ENCODE measurements around the gene TLE3. TPM values are rescaled to one million over a fixed set of nuclear protein-coding genes. Genes with fewer than 3 reads are reported as not detected.

Gene TLE3
- total RNA-seq, 1 experiment from 2014 or later: 63.6 TPM

- Histone ChIP-seq H3K9ac (ENCODE audit: low read length) (no peak overlapping the region), H3K4me3 (ENCODE audit: low read length) (peak overlapping the region; percentile 96; the same call in 1 of the 2 replicates), H3K27me3 (ENCODE audit: low read length) (no peaks in the 10 kb centered on the region), H3K4me1 (ENCODE audit: low read length) (peaks cover 42% of the 10 kb centered on the region), H3K36me3 (ENCODE audit: insufficient read depth, low read length) (peaks cover 42% of the 10 kb centered on the region), H3K9me2 (replicated peaks; ENCODE audit: insufficient read depth, low read length) (no peaks in the 10 kb centered on the region), H4K20me1 (ENCODE audit: insufficient read depth, low read depth, low read length) (peaks cover 59% of the 10 kb centered on the region), H3K27ac (ENCODE audit: low read length) (no peak overlapping the region), H3K4me2 (ENCODE audit: low read depth, low read length, poor library complexity, severe bottlenecking) (peak overlapping the region; percentile 95), H3K79me2 (ENCODE audit: low read length) (0 out of 2 replicates have a peak, but pooled peaks cover 3% of the 10 kb centered on the region), H2AFZ (ENCODE audit: low read length) (no peak overlapping the region), H3K9me3 (ENCODE audit: low read length) (no peaks in the 10 kb centered on the region)
- DNase-seq: no peak
Observed at GRCh38 chr15:70094690-70095311, 2.9 kb downstream of the TLE3 start.

DNA sequence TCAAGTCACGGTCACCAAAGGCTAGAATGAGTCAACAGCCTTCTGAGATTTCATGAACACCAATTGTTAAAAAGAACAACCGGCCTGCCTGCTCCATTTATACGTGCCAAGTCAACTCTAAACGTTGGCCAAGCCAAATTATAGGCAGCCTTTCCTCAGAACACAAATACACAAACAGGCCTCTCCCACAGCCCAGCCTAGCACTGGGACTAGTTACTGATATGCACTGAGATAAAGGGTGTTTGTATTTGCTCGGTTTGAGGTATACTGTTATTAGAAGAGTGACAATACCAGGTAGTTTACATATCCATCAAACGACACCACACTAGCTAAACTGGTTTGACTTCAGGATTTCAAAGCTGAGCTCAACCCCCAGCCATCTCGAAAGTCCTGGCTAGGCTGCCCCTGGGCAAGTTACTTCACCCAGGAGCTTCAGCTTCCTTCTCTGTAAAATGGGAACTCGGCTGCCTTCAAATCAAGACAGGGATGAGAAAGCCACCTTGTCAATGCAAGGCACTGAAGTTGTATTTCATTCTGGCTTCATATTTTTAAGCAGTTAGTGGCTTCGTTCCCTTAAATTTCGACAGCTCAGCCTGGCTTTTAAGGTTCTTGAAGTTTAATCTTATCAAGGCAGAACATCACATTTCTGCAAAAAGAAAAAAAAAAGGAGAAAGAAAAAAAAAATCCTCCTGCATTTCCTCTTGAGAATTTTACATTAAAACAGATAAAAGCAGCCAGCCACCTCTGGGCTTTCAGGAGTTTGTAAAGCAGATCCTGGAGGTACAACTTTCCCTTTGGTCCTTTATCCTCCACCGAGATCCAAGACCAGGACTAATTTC is 4.0 kb downstream of the TLE3 start:
- Histone ChIP-seq H3K79me2 (ENCODE audit: low read length) (0 out of 2 replicates have a peak, but pooled peaks cover 3% of the 10 kb centered on the region), H3K9ac (ENCODE audit: low read length) (no peak overlapping the region), H3K4me3 (ENCODE audit: low read length) (no peak overlapping the region), H3K27ac (ENCODE audit: low read length) (no peak overlapping the region), H3K4me2 (ENCODE audit: low read depth, low read length, poor library complexity, severe bottlenecking) (no peak overlapping the region), H3K9me2 (replicated peaks; ENCODE audit: insufficient read depth, low read length) (no peaks in the 10 kb centered on the region), H3K27me3 (ENCODE audit: low read length) (no peaks in the 10 kb centered on the region), H3K9me3 (ENCODE audit: low read length) (no peaks in the 10 kb centered on the region), H3K4me1 (ENCODE audit: low read length) (peaks cover 34% of the 10 kb centered on the region), H4K20me1 (ENCODE audit: insufficient read depth, low read depth, low read length) (peaks cover 66% of the 10 kb centered on the region), H2AFZ (ENCODE audit: low read length) (no peak overlapping the region), H3K36me3 (ENCODE audit: insufficient read depth, low read length) (peaks cover 42% of the 10 kb centered on the region)
- DNase-seq: no peak

GRCh38 chr15:70093070-70093469 is 4.6 kb downstream of the TLE3 start:
- H3K9ac ChIP-seq (ENCODE audit: low read length): no peak overlapping the region
- no peaks in the 10 kb centered on the region for H3K27me3 ChIP-seq (ENCODE audit: low read length)
- peaks cover 42% of the 10 kb centered on the region for H3K36me3 ChIP-seq (ENCODE audit: insufficient read depth, low read length)
- H2AFZ ChIP-seq (ENCODE audit: low read length): no peak overlapping the region
- no peak overlapping the region for H3K27ac ChIP-seq (ENCODE audit: low read length)
- H3K4me1 ChIP-seq (ENCODE audit: low read length): peaks cover 28% of the 10 kb centered on the region
- 0 out of 2 replicates have a peak, but pooled peaks cover 3% of the 10 kb centered on the region for H3K79me2 ChIP-seq (ENCODE audit: low read length)
- H3K9me3 ChIP-seq (ENCODE audit: low read length): no peaks in the 10 kb centered on the region
- no peak overlapping the region for H3K4me3 ChIP-seq (ENCODE audit: low read length)
- no peaks in the 10 kb centered on the region for H3K9me2 ChIP-seq (replicated peaks; ENCODE audit: insufficient read depth, low read length)
- peaks cover 67% of the 10 kb centered on the region for H4K20me1 ChIP-seq (ENCODE audit: insufficient read depth, low read depth, low read length)
- DNase-seq: no peak
- no peak overlapping the region for H3K4me2 ChIP-seq (ENCODE audit: low read depth, low read length, poor library complexity, severe bottlenecking)

- Histone ChIP-seq H4K20me1 (ENCODE audit: insufficient read depth, low read depth, low read length) (peaks cover 72% of the 10 kb centered on the region), H3K9ac (ENCODE audit: low read length) (no peak overlapping the region), H3K4me2 (ENCODE audit: low read depth, low read length, poor library complexity, severe bottlenecking) (no peak overlapping the region), H3K4me3 (ENCODE audit: low read length) (no peak overlapping the region), H3K9me2 (replicated peaks; ENCODE audit: insufficient read depth, low read length) (no peaks in the 10 kb centered on the region), H3K27ac (ENCODE audit: low read length) (no peak overlapping the region), H3K79me2 (ENCODE audit: low read length) (0 out of 2 replicates have a peak, but pooled peaks cover 3% of the 10 kb centered on the region), H3K36me3 (ENCODE audit: insufficient read depth, low read length) (peaks cover 42% of the 10 kb centered on the region), H3K9me3 (ENCODE audit: low read length) (no peaks in the 10 kb centered on the region), H3K27me3 (ENCODE audit: low read length) (no peaks in the 10 kb centered on the region), H2AFZ (ENCODE audit: low read length) (no peak overlapping the region), H3K4me1 (ENCODE audit: low read length) (peaks cover 24% of the 10 kb centered on the region)
- DNase-seq: no peak
Observed at GRCh38 chr15:70092464-70093027, 5.2 kb downstream of the TLE3 start.

- H3K9me3 ChIP-seq (ENCODE audit: low read length): no peaks in the 10 kb centered on the region
- H3K79me2 ChIP-seq (ENCODE audit: low read length): 0 out of 2 replicates have a peak, but pooled peaks cover 3% of the 10 kb centered on the region
- peaks cover 78% of the 10 kb centered on the region for H4K20me1 ChIP-seq (ENCODE audit: insufficient read depth, low read depth, low read length)
- peaks cover 22% of the 10 kb centered on the region for H3K4me1 ChIP-seq (ENCODE audit: low read length)
- H3K4me3 ChIP-seq (ENCODE audit: low read length): no peak overlapping the region
- no peaks in the 10 kb centered on the region for H3K9me2 ChIP-seq (replicated peaks; ENCODE audit: insufficient read depth, low read length)
- DNase-seq: no peak
- H3K27me3 ChIP-seq (ENCODE audit: low read length): no peaks in the 10 kb centered on the region
- peaks cover 42% of the 10 kb centered on the region for H3K36me3 ChIP-seq (ENCODE audit: insufficient read depth, low read length)
- H2AFZ ChIP-seq (ENCODE audit: low read length): no peak overlapping the region
- H3K27ac ChIP-seq (ENCODE audit: low read length): no peak overlapping the region
- no peak overlapping the region for H3K9ac ChIP-seq (ENCODE audit: low read length)
- no peak overlapping the region for H3K4me2 ChIP-seq (ENCODE audit: low read depth, low read length, poor library complexity, severe bottlenecking)
Observed at GRCh38 chr15:70091726-70092463, 5.8 kb downstream of the TLE3 start.

GRCh38 chr15:70090436-70091296 is 7.1 kb downstream of the TLE3 start:
- Histone ChIP-seq H2AFZ (ENCODE audit: low read length) (no peak overlapping the region), H3K4me3 (ENCODE audit: low read length) (no peak overlapping the region), H3K4me1 (ENCODE audit: low read length) (peaks cover 12% of the 10 kb centered on the region), H3K36me3 (ENCODE audit: insufficient read depth, low read length) (peaks cover 41% of the 10 kb centered on the region), H3K27me3 (ENCODE audit: low read length) (no peaks in the 10 kb centered on the region), H3K9me2 (replicated peaks; ENCODE audit: insufficient read depth, low read length) (no peaks in the 10 kb centered on the region), H3K4me2 (ENCODE audit: low read depth, low read length, poor library complexity, severe bottlenecking) (no peak overlapping the region), H3K9me3 (ENCODE audit: low read length) (no peaks in the 10 kb centered on the region), H3K27ac (ENCODE audit: low read length) (no peak overlapping the region), H4K20me1 (ENCODE audit: insufficient read depth, low read depth, low read length) (peaks cover 81% of the 10 kb centered on the region), H3K79me2 (ENCODE audit: low read length) (no peaks in the 10 kb centered on the region), H3K9ac (ENCODE audit: low read length) (no peak overlapping the region)
- no peak for DNase-seq

DNA sequence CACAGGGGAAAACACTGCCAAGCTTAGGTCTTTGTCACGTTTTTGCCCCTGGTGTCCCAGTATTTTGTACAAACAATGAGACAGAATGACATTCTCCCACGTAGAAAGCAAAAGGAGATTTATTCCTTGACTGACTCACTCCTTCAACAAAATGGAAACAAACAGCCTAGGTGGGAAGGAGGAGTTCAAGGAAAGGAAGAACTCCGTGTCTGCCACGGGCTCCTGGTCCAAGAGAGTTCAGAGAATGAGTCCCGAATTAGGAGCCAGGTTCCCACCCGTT is 8.1 kb downstream of the TLE3 start:
- no peak overlapping the region for H3K4me2 ChIP-seq (ENCODE audit: low read depth, low read length, poor library complexity, severe bottlenecking)
- H2AFZ ChIP-seq (ENCODE audit: low read length): no peak overlapping the region
- H3K79me2 ChIP-seq (ENCODE audit: low read length): no peaks in the 10 kb centered on the region
- DNase-seq: no peak
- H3K4me3 ChIP-seq (ENCODE audit: low read length): no peak overlapping the region
- H3K4me1 ChIP-seq (ENCODE audit: low read length): peaks cover 8% of the 10 kb centered on the region
- H3K27ac ChIP-seq (ENCODE audit: low read length): no peak overlapping the region
- peaks cover 37% of the 10 kb centered on the region for H3K36me3 ChIP-seq (ENCODE audit: insufficient read depth, low read length)
- no peaks in the 10 kb centered on the region for H3K9me2 ChIP-seq (replicated peaks; ENCODE audit: insufficient read depth, low read length)
- H3K27me3 ChIP-seq (ENCODE audit: low read length): no peaks in the 10 kb centered on the region
- H4K20me1 ChIP-seq (ENCODE audit: insufficient read depth, low read depth, low read length): peaks cover 77% of the 10 kb centered on the region
- H3K9me3 ChIP-seq (ENCODE audit: low read length): no peaks in the 10 kb centered on the region
- H3K9ac ChIP-seq (ENCODE audit: low read length): no peak overlapping the region

All from Karpas-422 (cell line).